ENCODE measurements around the gene HOXD9. TPM values are rescaled to one million over a fixed set of nuclear protein-coding genes. Genes with fewer than 3 reads are reported as not detected.

Gene HOXD9
- total RNA-seq (2022) (not detected in 2 replicates), Bru-seq, nascent RNA (not detected), BruChase-seq, experiment 1, labeled RNA remaining after a 2-hour chase (percentile 24 among the genes with signal in this experiment), BruChase-seq, experiment 2, labeled RNA remaining after a 6-hour chase (not detected)
- long read RNA-seq = 0 reads

- CTCF ChIA-PET = interaction anchor here (1.0 kb wide), 1 partner anchor 339 kb away, joined by 3 read pairs; no protein-coding TSS in a partner anchor
- H3K4me3 Mint-ChIP-seq (ENCODE audit: unreplicated experiment) = peak within 1 kb of the TSS; percentile 72
Observed at GRCh38 chr2:176122683-176123410, at the start of gene HOXD9. Gene HOXD9, plus strand, starts transcription at chr2:176122719. Its CDS starts 50 bp downstream, at chr2:176122769.

GRCh38 chr2:176072951-176073904 is 49.3 kb upstream of the HOXD9 start:
- no peak overlapping the region for H3K4me3 ChIP-seq (ENCODE audit: low read depth, low read length)
- no peaks in the 10 kb centered on the region for H3K36me3 ChIP-seq (ENCODE audit: control insufficient read depth, insufficient read depth, low read length)
- Mint-ChIP-seq H3K27ac (ENCODE audit: unreplicated experiment) (no peak overlapping the region), H3K4me3 (ENCODE audit: unreplicated experiment) (no peak overlapping the region), H3K27me3 (ENCODE audit: insufficient read depth, unreplicated experiment) (peaks cover 14% of the 10 kb centered on the region), H3K9me3 (ENCODE audit: unreplicated experiment) (no peaks in the 10 kb centered on the region), H3K4me1 (ENCODE audit: low read depth, unreplicated experiment) (no peaks in the 10 kb centered on the region), H3K36me3 (ENCODE audit: insufficient read depth, unreplicated experiment) (no peaks in the 10 kb centered on the region)
- BruUV-seq (replicated peaks) = no TSS peak
- DNase-seq = no peak
- POLR2A ChIA-PET = no interaction called here
- CTCF ChIA-PET = interaction anchor here (0.5 kb wide), 1 partner anchor 14 kb away, joined by 4 read pairs; no protein-coding TSS in a partner anchor
- no peaks in the 10 kb centered on the region for H3K9me3 ChIP-seq
- TF ChIP-seq CTCF (IDR thresholded peaks at IDR 0.05; ENCODE audit: insufficient read depth in 1 of 2, low read depth in 1 of 2, low read length in 1 of 2, severe bottlenecking in 1 of 2, unreplicated experiment in 1 of 2) = no peak
- H3K4me1 ChIP-seq = no peaks in the 10 kb centered on the region
- intact Hi-C loops (cut with micrococcal nuclease; ENCODE audit: unreplicated experiment) = no loop called here
- H3K27me3 ChIP-seq (replicated peaks; ENCODE audit: control insufficient read depth, insufficient read depth, low read length) = peaks cover 1% of the 10 kb centered on the region; the same call in 1 of the 2 replicates

More at GRCh38 chr2:176122683-176123410, at the start of gene HOXD9:
- Mint-ChIP-seq H3K9me3 (ENCODE audit: unreplicated experiment) (no peaks in the 10 kb centered on the region), H3K27me3 (ENCODE audit: insufficient read depth, unreplicated experiment) (peaks cover 68% of the 10 kb centered on the region), H3K27ac (ENCODE audit: unreplicated experiment) (no peak within 1 kb of the TSS), H3K36me3 (ENCODE audit: insufficient read depth, unreplicated experiment) (no peaks in the 10 kb centered on the region), H3K4me1 (ENCODE audit: low read depth, unreplicated experiment) (peaks cover 2% of the 10 kb centered on the region)
- no TSS peak for BruUV-seq (replicated peaks)
- Histone ChIP-seq H3K4me3 (ENCODE audit: low read depth, low read length) (peak within 1 kb of the TSS; percentile 28), H3K4me1 (peaks cover 12% of the 10 kb centered on the region; the same call in 1 of the 2 replicates), H3K36me3 (ENCODE audit: control insufficient read depth, insufficient read depth, low read length) (no peaks in the 10 kb centered on the region), H3K27me3 (replicated peaks; ENCODE audit: control insufficient read depth, insufficient read depth, low read length) (peaks cover 10% of the 10 kb centered on the region), H3K9me3 (no peaks in the 10 kb centered on the region)
- DNase-seq = no peak
- intact Hi-C loops (cut with micrococcal nuclease; ENCODE audit: unreplicated experiment) = loop anchor here (10.0 kb wide), 2 partner anchors 262 to 692 kb away; no protein-coding TSS in a partner anchor
- TF ChIP-seq CTCF (IDR thresholded peaks at IDR 0.05; ENCODE audit: insufficient read depth in 1 of 2, low read depth in 1 of 2, low read length in 1 of 2, severe bottlenecking in 1 of 2, unreplicated experiment in 1 of 2) = no peak
- POLR2A ChIA-PET = no interaction called here

GRCh38 chr2:176074919-176075425 is 47.5 kb upstream of the HOXD9 start:
- no peak for TF ChIP-seq CTCF (IDR thresholded peaks at IDR 0.05; ENCODE audit: insufficient read depth in 1 of 2, low read depth in 1 of 2, low read length in 1 of 2, severe bottlenecking in 1 of 2, unreplicated experiment in 1 of 2)
- ChIA-PET POLR2A (no interaction called here), CTCF (interaction anchor here (0.5 kb wide), 1 partner anchor 754 kb away, joined by 4 read pairs; no protein-coding TSS in a partner anchor)
- Histone ChIP-seq H3K36me3 (ENCODE audit: control insufficient read depth, insufficient read depth, low read length) (no peaks in the 10 kb centered on the region), H3K4me3 (ENCODE audit: low read depth, low read length) (no peak overlapping the region), H3K9me3 (no peaks in the 10 kb centered on the region), H3K4me1 (0 out of 2 replicates have a peak, but pooled peaks cover 3% of the 10 kb centered on the region), H3K27me3 (replicated peaks; ENCODE audit: control insufficient read depth, insufficient read depth, low read length) (peaks cover 3% of the 10 kb centered on the region; the same call in 1 of the 2 replicates)
- Mint-ChIP-seq H3K9me3 (ENCODE audit: unreplicated experiment) (no peaks in the 10 kb centered on the region), H3K36me3 (ENCODE audit: insufficient read depth, unreplicated experiment) (no peaks in the 10 kb centered on the region), H3K27me3 (ENCODE audit: insufficient read depth, unreplicated experiment) (peaks cover 29% of the 10 kb centered on the region), H3K27ac (ENCODE audit: unreplicated experiment) (no peak overlapping the region), H3K4me3 (ENCODE audit: unreplicated experiment) (no peak overlapping the region), H3K4me1 (ENCODE audit: low read depth, unreplicated experiment) (peaks cover 7% of the 10 kb centered on the region)
- intact Hi-C loops (cut with micrococcal nuclease; ENCODE audit: unreplicated experiment) = no loop called here
- no TSS peak for BruUV-seq (replicated peaks)
- DNase-seq = no peak

Measured in Caco-2 (cell line).